Right lobe of liver (tissue), 4 donors: ENCODE data around the gene ACAP3.

ENCODE experiments used
- POLR2A ChIP-seq: fragments of 450-650 bp; IDR thresholded peaks from one replicate; pipeline ENCODE4 v1.6.1; 2017; ENCODE audit warnings: antibody characterized with exemption, mild to moderate bottlenecking
- TF ChIP-seq, protein P1 (sequence below), 4 donors: fragments of 200-600 bp in 3 of 4; fragments of 450-650 bp in 1 of 4; IDR thresholded peaks; one replicate each; pipeline versions ENCODE4 v1.5.1 to v1.8.0; 2016 to 2022; ENCODE audit warnings: antibody characterized with exemption in 4 of 4, mild to moderate bottlenecking in 2 of 4
- donor health status: DM: no; HTN: no; CAD: no.
- donor health status: DM: no; HTN: no; CAD: no.
- donor health status: DM: no; HTN: yes; CAD: no.

DNA sequence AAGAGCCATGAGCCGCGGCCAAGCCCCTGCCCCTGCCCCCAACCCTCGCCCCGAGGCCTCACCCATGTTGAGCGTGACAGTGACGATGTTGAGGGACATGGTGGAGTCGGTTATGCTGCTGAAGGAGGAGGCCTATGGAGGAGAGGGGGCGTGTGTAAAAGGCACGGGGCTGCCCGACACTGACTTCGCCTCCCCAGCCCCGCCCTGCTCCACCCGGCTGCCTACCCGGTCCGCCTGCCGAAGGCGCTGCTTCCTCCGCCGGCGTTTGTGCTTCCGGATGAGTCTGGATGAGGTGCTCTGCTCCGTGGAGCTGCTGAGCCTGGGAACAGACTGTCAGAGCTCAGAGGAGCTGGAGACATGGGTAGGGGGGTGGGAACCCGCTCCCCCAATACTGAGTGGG is 32.5 kb upstream of the ACAP3 start:
- TF ChIP-seq, protein P1, sequence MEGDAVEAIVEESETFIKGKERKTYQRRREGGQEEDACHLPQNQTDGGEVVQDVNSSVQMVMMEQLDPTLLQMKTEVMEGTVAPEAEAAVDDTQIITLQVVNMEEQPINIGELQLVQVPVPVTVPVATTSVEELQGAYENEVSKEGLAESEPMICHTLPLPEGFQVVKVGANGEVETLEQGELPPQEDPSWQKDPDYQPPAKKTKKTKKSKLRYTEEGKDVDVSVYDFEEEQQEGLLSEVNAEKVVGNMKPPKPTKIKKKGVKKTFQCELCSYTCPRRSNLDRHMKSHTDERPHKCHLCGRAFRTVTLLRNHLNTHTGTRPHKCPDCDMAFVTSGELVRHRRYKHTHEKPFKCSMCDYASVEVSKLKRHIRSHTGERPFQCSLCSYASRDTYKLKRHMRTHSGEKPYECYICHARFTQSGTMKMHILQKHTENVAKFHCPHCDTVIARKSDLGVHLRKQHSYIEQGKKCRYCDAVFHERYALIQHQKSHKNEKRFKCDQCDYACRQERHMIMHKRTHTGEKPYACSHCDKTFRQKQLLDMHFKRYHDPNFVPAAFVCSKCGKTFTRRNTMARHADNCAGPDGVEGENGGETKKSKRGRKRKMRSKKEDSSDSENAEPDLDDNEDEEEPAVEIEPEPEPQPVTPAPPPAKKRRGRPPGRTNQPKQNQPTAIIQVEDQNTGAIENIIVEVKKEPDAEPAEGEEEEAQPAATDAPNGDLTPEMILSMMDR (IDR thresholded peaks at IDR 0.05), result no peak
- no peak for TF ChIP-seq POLR2A
